ENCODE data around the gene C9. TPM values are rescaled to one million over a fixed set of nuclear protein-coding genes. Genes with fewer than 3 reads are reported as not detected.

The C9 gene
- not detected for polyA plus RNA-seq (2012; ENCODE audit: insufficient read depth, insufficient read length, low read depth)

DNA sequence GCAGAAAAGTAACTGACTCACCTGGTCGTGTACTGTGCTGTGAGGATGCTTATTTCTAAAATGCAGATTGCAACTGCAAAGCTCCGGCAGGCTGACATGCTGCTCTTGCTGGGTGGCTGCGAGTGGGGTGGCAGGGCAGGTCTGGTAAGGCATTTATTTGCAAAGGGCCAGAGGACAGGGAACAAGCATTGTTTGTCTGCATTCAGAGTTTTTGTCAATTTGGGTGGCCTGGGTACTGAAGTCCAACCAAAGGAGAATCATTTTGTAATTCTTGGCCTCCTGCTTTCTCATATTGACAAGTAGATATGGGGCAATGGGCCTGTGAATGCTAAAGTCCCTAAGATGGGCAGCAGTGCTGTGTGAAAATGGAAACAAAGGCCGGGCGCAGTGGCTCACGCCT is at the start of gene C9:
Gene C9, minus strand, starts transcription at position 129 of the 400 bp plus-strand sequence. Its CDS starts 31 bp downstream, at position 98.
- no peaks in the 10 kb centered on the region for H3K9me3 ChIP-seq
- TF ChIP-seq, protein P1, sequence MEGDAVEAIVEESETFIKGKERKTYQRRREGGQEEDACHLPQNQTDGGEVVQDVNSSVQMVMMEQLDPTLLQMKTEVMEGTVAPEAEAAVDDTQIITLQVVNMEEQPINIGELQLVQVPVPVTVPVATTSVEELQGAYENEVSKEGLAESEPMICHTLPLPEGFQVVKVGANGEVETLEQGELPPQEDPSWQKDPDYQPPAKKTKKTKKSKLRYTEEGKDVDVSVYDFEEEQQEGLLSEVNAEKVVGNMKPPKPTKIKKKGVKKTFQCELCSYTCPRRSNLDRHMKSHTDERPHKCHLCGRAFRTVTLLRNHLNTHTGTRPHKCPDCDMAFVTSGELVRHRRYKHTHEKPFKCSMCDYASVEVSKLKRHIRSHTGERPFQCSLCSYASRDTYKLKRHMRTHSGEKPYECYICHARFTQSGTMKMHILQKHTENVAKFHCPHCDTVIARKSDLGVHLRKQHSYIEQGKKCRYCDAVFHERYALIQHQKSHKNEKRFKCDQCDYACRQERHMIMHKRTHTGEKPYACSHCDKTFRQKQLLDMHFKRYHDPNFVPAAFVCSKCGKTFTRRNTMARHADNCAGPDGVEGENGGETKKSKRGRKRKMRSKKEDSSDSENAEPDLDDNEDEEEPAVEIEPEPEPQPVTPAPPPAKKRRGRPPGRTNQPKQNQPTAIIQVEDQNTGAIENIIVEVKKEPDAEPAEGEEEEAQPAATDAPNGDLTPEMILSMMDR (IDR thresholded peaks at IDR 0.05; ENCODE audit: low read depth, low read length), result no peak
- no peaks in the 10 kb centered on the region for H3K4me1 ChIP-seq
- no peak for DNase-seq
- H3K4me3 ChIP-seq (ENCODE audit: low read depth, low read length), result no peak within 1 kb of the TSS
- H3K36me3 ChIP-seq, result no peaks in the 10 kb centered on the region
- no peaks in the 10 kb centered on the region for H3K27me3 ChIP-seq

DNA sequence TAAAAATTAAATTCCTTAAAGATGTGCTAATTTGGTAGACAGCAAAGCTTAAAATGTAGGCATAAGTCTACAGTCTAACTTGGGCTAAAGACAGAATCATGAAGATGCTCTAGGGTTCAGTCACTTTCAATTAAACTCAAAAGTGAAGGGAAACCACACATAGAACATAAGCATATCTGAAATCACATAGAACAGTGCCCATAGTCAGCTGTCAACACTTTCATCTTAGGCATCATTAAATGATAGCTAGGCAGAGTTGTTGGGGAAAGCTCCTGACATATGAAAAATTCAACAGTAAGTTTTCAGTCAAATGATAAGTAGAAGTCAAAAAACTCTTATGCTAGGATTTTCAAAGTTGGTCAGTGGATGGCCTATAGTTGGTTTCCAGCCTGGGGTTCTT is 49.5 kb upstream of the C9 start:
- TF ChIP-seq, protein P1 (IDR thresholded peaks at IDR 0.05; ENCODE audit: low read depth, low read length), result no peak
- Histone ChIP-seq H3K4me1 (no peaks in the 10 kb centered on the region), H3K9me3 (no peaks in the 10 kb centered on the region), H3K27me3 (no peaks in the 10 kb centered on the region), H3K4me3 (ENCODE audit: low read depth, low read length) (no peak overlapping the region), H3K36me3 (no peaks in the 10 kb centered on the region)
- no peak for DNase-seq

DNA sequence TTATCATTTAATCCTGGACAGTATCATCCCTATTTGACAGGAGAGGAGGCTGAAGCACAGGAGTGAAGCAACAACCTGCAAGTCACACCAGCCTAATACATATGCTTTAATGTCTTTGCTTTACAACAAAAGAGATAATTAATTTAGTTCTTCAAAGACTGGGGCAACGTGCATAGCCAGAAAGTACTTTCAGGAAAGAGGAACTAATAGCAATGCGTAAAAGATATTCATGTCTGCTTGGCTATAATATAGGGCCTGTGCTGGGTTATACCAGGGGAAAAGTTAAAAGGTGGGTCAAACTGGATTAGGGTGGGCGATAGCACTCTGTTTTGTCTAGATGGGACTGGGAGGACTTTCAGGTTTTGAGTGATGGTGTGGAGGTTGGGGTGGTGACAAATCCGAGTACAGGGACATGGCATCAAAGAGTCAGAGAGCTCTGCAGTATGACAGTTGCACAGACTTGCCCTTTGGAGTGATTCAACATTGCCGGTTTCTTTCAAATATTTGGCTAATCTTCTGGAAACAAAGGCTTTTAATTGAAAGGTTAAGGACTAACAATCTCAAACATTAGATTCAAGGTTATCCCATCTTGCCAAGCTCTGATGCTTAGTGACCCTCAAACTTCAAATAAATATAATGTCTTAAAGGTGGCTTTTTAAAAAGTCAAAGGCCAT is 48.6 kb upstream of the C9 start:
- Histone ChIP-seq H3K4me3 (ENCODE audit: low read depth, low read length) (no peak overlapping the region), H3K9me3 (no peaks in the 10 kb centered on the region), H3K27me3 (no peaks in the 10 kb centered on the region), H3K4me1 (no peaks in the 10 kb centered on the region), H3K36me3 (no peaks in the 10 kb centered on the region)
- no peak for DNase-seq
- TF ChIP-seq, protein P1 (IDR thresholded peaks at IDR 0.05; ENCODE audit: low read depth, low read length), result no peak

DNA sequence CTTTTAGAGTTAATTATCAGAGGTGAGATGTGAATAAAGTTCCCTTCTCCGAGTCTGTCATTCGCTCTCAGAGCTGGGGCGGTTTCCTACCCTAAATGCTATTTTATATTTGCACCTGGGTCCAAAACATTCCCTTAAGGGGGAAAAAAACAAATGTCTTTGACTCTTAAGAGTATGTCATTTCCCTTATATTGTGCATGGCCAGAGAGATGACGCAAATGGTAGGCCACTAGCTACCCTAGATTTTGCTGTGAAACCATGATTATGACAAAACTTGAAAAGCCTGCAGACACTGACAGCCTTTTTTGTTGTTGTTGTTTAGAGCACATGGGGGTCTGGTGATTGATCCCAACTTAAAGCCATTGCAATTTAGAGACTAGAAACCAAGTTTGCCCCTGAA is 47.7 kb upstream of the C9 start:
- no peaks in the 10 kb centered on the region for H3K27me3 ChIP-seq
- H3K36me3 ChIP-seq, result no peaks in the 10 kb centered on the region
- no peak overlapping the region for H3K4me3 ChIP-seq (ENCODE audit: low read depth, low read length)
- TF ChIP-seq, protein P1 (IDR thresholded peaks at IDR 0.05; ENCODE audit: low read depth, low read length), result no peak
- DNase-seq, result no peak
- H3K4me1 ChIP-seq, result no peaks in the 10 kb centered on the region
- H3K9me3 ChIP-seq, result no peaks in the 10 kb centered on the region

DNA sequence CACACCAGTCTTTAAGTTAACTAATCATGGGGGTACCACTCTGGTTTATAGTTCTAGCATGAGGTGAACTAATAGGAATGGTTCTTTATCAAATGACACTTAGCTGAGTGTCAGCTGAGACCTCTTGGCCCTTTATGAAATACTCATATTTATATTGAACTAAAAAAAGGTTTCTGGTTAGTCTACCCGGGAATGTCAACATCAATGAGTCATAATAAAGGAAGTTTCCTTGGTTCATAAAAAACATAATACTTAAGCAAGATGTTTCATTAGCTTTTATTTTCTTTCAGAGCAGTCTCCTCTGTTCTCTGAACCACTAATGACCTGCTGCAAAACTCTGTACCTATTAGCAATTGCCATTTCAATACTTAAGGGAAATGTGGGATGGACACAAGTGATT is 46.8 kb upstream of the C9 start:
- TF ChIP-seq, protein P1 (IDR thresholded peaks at IDR 0.05; ENCODE audit: low read depth, low read length), result no peak
- Histone ChIP-seq H3K36me3 (no peaks in the 10 kb centered on the region), H3K27me3 (no peaks in the 10 kb centered on the region), H3K4me3 (ENCODE audit: low read depth, low read length) (no peak overlapping the region), H3K4me1 (no peaks in the 10 kb centered on the region), H3K9me3 (no peaks in the 10 kb centered on the region)
- DNase-seq, result no peak

DNA sequence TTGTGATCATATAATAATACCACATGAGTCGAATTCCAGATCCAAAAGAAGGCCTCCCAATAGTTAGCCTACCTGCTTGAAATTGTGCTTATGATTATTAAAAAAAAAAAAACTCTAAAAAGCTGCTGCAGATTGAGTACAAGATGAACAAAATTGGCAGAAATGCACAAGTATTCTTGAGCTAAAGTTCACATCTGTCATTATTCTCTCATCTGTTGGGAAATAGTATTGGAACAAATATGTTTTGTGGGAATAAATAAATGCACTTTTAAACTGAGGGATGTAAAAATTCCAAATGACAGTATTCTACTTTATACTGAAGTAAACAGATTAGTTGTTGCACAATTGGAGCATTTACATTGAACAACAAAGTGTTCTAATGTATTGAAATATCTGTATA is 44.7 kb upstream of the C9 start:
- no peaks in the 10 kb centered on the region for H3K36me3 ChIP-seq

More for the DNA sequence above, 44.7 kb upstream of the C9 start:
- Histone ChIP-seq H3K9me3 (no peaks in the 10 kb centered on the region), H3K27me3 (no peaks in the 10 kb centered on the region), H3K4me1 (no peaks in the 10 kb centered on the region), H3K4me3 (ENCODE audit: low read depth, low read length) (no peak overlapping the region)
- TF ChIP-seq, protein P1 (IDR thresholded peaks at IDR 0.05; ENCODE audit: low read depth, low read length), result no peak
- DNase-seq, result no peak
